Retinal pigment epithelial cell (primary cell): ENCODE data around the gene POLR2F.
"Not testable (repeated sequence)": the region's sequence is repeated elsewhere in the genome, so short reads cannot be mapped to it uniquely, and the experiment has no call there.

Source experiments
- DNase-seq: peaks from one replicate; pipeline ENCODE4 v3.0.0-alpha.2; 2010; ENCODE audit warnings: low read depth
- H3K4me3 ChIP-seq: 2 replicates; pipeline ENCODE4 v1.5.1; 2011; ENCODE audit warnings: mild to moderate bottlenecking, low read length, control low read depth, moderate library complexity
- TF ChIP-seq, protein P1 (sequence below): conservative IDR thresholded peaks from 2 replicates; pipeline ENCODE4 v1.5.1; 2011; ENCODE audit warnings: low read depth, low read length, control low read depth, inconsistent platforms

POLR2F gene

DNA sequence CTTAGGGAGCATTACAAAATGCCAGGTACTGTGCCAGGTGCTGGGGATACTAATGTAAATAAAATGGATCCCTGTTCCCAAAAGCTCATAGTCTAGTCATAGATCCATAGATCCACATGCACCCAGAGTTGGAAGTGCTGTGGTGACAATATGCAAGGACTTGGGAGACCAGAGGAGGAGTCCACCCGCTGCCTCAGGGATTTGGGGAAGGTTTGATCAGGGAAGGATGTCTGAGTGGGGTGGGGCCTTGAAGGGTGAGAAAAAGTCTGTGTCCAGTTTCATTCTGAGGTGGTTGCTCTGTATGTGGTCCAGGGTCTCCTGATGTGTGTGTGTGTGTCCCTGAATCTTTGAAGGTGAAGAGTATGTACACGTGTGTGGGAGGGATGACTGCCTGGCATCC, 21.7 kb downstream of the POLR2F start:
- DNase-seq: no peak
- TF ChIP-seq, protein P1, sequence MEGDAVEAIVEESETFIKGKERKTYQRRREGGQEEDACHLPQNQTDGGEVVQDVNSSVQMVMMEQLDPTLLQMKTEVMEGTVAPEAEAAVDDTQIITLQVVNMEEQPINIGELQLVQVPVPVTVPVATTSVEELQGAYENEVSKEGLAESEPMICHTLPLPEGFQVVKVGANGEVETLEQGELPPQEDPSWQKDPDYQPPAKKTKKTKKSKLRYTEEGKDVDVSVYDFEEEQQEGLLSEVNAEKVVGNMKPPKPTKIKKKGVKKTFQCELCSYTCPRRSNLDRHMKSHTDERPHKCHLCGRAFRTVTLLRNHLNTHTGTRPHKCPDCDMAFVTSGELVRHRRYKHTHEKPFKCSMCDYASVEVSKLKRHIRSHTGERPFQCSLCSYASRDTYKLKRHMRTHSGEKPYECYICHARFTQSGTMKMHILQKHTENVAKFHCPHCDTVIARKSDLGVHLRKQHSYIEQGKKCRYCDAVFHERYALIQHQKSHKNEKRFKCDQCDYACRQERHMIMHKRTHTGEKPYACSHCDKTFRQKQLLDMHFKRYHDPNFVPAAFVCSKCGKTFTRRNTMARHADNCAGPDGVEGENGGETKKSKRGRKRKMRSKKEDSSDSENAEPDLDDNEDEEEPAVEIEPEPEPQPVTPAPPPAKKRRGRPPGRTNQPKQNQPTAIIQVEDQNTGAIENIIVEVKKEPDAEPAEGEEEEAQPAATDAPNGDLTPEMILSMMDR: no peak

DNA sequence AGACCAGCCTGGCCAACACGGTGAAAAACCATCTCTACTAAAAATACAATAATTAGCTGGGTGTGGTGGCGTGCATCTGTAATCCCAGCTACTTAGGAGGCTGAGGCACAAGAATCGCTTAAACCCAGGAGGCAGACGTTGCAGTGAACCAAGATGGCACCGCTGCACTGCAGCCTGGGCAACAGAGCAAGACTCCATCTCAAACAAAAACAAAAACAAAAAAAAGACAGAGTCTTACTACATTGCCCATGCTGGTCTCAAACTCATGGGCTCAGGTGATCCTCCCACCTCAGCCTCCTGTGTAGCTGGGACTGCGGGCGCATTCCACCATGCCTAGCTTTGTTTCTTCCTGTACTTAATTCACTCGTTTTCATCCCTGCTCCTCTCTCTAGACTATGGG, 22.5 kb downstream of the POLR2F start:
- not testable (repeated sequence) for H3K4me3 ChIP-seq, DNase-seq

More for the DNA sequence above, 21.7 kb downstream of the POLR2F start:
- H3K4me3 ChIP-seq: no peak overlapping the region

DNA sequence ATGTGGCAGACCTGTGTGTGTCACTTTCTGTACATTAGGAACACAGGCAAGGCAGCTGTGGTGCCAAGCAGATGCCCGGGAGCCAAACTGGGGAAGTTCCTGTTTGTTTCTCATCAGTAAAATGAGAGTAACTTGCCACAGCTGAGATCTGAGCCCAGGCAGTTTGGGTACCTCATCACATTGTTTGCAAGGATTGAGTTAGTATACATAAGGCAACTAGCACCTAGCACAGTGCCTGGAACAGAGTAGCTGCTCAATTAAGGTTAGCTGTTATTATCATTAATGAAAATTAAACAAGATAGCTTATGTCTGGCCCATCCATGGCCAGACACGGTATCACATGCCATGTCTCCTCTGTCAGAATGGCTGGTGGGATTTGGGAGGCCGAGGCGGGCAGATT, 23.0 kb downstream of the POLR2F start:
- H3K4me3 ChIP-seq: no peak overlapping the region
- TF ChIP-seq, protein P1: no peak
- DNase-seq: no peak

DNA sequence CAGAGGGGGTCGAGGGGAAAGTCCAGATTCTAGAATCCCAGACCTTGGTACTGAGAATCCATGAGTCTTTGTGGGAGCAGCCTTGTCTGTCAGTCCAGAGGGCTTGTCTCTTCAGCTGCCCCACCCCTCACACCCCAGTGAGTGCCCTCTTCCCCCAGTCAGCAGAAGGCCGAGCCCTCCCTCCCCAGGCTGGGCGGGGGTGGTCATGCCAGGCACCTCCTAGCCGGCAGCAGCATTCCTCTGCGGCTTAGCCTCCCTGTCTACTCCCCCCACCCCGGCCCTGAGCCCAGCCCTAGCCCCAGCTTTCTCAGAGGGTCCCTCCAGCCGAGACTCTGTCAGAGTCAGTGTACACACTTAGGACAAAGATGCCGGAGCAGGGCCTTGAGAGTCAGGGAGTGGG, 26.3 kb downstream of the POLR2F start:
- H3K4me3 ChIP-seq: no peak overlapping the region
- TF ChIP-seq, protein P1: no peak
- peak; percentile 73 for DNase-seq

DNA sequence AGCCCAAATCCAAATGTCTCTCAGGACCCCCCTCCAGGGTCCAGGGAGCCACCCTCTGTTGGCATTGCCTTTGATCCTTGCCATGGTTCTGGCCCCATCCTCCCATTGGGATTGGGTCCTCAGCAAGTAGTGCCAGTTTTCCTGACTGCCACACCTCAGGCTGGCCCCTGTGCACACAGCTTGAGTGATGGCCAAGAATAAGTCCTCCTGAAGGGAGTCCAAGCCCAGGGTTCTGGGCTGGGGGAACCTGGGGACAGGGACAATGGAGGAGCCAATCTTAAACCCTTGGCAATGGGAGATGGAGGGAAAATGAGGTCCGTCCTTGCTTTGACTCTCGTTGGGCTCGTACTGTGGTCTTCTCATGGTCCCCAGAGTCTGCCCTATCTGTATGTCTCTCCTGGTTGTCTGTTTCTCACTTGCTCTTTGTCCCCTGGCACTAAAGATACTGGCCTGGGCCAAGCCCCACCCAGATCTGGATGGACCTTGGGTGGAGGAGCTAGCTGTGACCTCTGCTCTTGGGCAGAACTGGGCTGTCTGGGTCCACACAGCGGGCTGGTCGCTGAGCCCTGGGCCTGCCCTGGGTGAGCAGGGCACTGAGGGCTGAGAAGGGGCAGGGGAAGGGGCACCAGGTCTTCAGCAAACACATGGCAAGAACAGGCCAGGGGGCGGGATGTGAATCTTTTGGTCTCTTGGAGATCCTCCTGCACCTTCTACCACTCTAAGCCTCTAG, 27.9 kb downstream of the POLR2F start:
- DNase-seq: no peak
- H3K4me3 ChIP-seq: no peak overlapping the region
- TF ChIP-seq, protein P1: no peak

DNA sequence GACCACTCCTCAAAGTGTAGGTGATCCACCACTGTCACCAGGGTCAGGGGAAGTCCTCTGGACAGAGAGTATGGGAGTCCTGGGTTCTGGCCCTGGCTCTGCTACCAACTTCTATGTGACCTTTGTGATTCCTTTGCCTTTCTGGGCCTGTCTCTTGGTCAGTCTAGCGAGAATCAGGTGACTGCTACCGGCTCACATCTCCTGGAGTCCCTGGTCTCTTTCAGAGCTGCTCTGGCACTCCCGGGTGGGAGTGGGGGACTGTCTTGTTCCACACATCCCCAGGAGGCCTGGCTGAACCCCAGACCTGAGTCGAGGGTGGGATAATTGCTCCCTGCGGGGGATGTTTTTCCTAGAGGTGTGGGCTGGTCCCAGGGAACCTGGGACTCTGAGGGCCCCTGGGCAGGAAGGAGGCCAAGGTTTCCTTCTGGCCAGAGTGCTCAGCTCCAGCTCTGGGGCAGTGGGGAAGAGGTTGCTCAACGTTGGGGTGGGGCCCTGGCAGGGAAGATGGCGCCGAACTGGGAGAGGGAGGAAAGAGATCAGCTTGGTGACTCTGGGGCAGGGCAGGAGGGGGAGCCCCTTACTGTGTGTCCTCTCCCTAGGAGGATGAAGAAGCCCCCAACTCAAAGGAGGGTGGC, 28.8 kb downstream of the POLR2F start:
- DNase-seq: no peak
- H3K4me3 ChIP-seq: no peak overlapping the region
- TF ChIP-seq, protein P1: no peak

DNA sequence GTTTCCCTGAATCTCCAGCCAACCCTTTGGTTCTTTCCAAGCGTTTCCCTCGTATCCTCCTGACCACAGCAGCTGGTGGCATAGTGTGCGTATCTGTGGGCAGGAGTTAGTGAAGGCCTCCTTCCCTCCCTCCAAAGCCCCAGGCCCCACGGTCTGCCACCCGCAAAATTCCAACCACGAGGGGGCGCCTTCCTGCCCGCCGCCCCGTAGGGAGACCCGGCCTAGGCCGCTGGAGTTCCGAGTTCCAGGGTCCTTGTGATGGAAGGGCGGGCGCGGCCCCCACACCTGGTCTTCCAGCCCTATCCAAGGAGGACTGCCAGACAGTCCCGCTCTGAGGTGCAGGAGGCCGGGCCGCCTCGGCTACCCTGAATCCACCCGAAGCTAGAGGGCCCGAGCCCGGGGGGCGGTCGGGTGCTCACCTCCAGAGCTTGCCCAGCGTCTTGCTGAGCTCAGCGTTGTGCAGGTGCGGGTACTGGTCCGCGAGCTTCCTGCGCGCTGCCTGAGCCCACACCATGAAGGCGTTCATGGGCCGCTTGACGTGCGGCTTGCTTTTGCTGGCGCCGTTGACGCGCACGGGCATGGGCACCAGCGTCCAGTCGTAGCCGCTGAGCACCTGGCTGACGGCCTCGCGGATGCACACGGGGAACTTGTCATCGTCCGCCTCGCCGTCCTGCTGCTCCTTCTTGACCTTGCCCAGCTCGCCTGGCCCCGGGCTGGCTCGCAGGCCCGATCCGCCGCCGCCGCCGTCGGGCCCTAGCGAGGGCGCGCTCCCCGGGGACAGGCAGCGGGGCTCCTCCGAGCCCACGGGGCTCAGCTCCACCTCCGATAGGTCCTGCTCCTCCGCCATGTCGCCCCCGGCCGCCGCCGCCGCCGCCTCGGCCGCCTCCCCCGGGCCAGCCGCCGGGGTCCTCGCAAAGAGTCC, 29.7 kb downstream of the POLR2F start:
- H3K4me3 ChIP-seq: no peak overlapping the region
- TF ChIP-seq, protein P1: peak; percentile 59
- no peak for DNase-seq
